ENCODE results near the gene SORBS1.
A peak's percentile ranks its signal among the peaks of the same experiment; 100 is the strongest.
"Not testable (repeated sequence)": the region's sequence is repeated elsewhere in the genome, so short reads cannot be mapped to it uniquely, and the experiment has no call there.

SORBS1 gene

DNA sequence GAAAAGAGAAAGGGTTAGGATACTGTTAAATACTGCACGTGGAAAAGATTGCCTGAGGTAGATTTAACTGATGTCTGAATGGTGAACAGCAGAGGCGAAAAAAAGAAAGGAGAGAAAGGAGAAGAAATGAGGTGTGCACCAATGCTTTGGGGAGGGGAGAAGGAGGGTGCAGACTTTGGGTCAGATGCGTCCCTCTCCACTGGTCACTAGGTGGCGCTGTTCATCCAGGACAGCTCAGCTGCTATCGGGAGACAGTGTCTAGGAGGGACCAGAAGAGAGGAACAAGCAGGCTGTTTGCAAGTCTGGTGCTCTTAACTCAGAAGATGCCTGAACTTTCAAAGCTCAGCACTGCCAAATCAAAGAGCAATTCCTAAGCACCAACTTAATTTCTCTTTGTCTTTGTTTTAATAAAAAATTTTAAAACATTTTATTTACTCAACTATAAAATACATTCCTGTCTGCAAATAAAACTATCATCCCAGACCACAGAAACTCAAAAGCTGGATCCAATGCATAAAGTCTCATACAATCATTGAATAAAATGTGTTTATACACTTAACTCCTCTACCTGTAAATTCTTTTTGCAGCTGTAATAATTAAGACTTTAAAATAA is 186.5 kb downstream of the SORBS1 start:
- DNase-seq: peak; percentile 90

DNA sequence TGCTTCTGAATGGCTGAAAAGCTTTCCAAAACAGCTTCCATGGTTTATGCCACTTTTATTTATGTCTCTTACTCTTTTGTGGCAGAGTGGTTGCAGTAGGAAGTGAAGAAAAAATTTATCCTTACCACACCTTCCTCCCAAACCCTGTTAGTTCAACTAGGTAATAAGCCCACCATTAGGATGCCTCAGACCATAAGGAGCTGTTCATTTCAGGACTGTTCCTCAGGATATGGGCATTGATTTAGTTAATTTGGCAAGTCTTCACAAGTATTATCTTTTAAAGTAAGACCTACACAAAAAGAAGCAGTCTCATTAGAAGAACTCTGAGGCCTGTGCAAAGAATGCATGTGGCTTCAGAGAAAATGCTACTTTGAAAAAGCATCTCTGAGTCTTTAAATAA is 187.5 kb downstream of the SORBS1 start:
- DNase-seq: no peak

- no peak for DNase-seq
Observed at GRCh38 chr10:95364342-95364741, 196.8 kb downstream of the SORBS1 start.

DNA sequence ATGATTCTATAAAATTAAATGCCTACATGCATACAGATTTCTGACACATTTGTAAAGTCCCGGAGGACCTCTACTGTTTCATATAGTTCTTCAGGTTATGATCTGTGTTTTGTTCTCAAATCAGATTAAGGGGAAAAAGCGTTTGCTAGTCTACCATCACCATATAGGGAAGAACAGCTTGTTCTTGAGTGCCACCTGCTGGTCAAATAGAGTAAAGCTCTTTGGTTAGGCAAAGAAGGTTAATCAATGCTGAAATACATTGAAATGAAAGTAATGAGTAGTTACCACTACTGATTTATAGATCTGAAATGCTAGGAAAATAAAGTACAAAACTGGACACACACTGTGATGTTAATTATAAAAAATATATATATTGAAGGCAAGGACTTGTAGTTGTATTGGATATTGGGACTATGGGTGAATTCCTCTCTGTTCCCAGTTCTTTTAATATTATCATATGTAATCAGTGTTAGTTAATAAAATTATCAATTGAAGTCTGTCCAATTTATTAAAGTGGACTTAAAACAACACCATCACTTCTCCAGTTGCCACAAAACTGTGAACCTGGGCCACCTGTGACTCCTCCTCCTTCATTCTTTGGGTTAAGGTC is 197.8 kb downstream of the SORBS1 start:
- DNase-seq: peak; percentile 78

- DNase-seq: no peak
Observed at GRCh38 chr10:95360122-95360714, 201.0 kb downstream of the SORBS1 start.

DNA sequence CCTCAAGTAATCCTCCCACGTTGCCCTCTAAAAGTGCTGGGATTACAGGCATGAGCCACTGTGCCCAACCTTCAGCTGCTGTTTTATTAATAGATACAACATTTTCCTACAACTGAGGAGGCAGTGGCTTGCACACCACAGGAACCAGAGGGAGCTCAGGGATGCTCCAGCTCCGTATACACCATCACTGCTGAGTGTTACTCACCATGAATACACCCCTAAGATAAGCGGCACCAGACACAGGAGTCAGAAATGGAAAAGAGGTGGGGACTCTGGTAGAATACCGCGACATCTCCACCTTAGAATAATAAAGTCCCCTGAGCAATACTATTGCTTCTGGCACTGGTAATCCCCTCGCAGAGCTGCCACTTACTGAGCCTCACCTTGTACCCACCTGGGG is 201.7 kb downstream of the SORBS1 start:
- DNase-seq: no peak

GRCh38 chr10:95356190-95356955 is 204.8 kb downstream of the SORBS1 start:
- DNase-seq: no peak

DNA sequence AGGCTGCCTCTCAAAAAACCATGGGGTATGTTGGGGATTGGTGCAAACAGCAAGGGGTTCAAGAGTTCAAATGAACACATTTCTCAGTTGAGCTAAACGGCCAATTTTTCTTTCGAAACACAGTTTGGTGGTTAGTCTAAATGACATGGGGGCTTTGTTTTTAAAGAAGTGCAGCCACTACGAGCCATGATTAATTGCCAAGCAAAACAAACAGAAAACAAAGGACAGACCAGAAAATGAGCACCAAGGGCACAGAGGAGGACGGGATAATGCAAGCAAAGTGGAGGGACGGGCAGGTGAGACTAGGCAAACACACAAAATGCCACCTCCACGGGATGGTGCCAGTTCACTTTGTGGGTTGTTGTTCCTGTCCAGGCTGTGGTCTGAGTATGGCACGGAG is 205.9 kb downstream of the SORBS1 start:
- DNase-seq: no peak

- DNase-seq: peak; percentile 19
Observed at GRCh38 chr10:95354110-95354509, 207.1 kb downstream of the SORBS1 start.

GRCh38 chr10:95353123-95353522 is 208.0 kb downstream of the SORBS1 start:
- no peak for DNase-seq

DNA sequence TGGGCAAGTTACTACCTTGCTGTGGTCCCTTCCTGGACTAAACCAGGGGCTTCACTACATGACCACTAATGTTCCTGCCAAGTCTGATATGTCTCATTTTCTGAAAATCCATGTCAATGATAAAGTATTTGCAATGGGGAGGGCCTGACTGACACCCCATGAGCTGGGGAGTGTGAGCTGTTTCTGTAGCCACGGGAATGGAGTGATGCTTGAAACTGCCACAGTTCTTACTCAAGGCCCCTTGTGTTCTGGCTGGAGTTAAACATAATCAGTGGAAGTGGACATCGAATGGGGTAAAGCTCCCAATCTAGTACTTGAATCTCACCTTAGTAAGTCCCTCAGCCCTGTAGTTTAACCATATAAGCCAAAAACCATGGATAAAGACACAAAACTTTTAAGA is 208.5 kb downstream of the SORBS1 start:
- DNase-seq: no peak

GRCh38 chr10:95350830-95351228 is 210.3 kb downstream of the SORBS1 start:
- no peak for DNase-seq

DNA sequence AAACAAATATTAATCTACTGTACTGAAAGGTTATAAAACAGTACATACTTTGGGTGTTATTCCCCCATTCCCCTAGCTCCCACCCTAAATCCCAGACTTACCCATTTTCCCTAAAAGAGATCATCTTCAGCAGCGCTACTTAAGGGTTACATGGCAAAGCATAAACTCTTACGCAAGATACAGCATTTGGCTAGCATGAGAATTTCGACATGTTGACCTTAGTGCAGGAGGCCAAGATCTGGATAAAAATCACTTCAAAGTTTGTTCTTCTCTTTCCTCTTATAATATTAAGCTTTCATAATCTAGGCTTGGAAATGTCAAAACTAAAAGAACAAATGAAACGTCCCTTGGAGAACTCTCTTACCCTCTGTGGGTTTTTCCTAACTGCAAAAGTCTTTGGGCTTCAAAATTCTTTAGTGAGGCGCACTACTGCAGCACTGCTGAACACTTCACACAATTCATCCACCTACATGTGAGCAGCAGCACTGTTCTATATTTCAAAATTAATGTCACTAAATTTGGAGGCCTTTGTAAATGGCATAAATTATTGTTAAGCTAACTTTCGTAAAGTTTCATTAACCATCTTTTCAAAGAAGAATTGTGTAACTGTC is 210.8 kb downstream of the SORBS1 start:
- peak; percentile 36 for DNase-seq

- not testable (repeated sequence) for DNase-seq
Observed at GRCh38 chr10:95347402-95347766, 213.8 kb downstream of the SORBS1 start.

DNA sequence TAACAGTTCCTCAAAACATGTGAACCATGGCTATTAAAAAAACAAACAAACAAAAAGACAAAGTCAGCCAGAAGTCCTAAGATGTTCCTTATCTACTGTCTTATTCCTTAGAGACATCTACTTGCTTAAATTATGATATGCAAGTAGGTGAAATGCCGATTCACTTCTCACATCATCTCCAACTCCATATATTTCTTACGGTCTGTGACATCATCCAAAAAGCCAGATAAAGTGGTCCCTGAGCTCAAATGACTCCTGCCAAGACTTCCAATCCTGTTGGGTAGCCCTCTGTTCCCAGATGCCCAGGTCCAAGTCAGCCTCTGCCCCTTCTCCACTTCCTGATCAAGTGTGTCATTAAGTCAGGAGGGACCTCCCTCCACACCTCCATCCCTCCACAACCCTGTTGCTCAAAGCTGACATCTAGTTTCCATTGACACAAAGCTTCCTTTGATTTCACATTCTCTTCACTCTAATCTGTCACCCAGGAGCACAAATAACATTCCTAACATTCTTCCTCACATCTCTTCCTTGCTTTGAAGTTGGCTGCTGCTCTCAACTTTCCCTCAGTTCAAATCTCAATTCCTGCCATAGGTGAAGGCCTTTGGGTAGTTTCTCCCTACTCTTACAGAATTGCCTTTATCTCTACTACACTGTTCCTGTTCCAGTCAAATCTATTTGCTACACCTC is 214.3 kb downstream of the SORBS1 start:
- no peak for DNase-seq

DNA sequence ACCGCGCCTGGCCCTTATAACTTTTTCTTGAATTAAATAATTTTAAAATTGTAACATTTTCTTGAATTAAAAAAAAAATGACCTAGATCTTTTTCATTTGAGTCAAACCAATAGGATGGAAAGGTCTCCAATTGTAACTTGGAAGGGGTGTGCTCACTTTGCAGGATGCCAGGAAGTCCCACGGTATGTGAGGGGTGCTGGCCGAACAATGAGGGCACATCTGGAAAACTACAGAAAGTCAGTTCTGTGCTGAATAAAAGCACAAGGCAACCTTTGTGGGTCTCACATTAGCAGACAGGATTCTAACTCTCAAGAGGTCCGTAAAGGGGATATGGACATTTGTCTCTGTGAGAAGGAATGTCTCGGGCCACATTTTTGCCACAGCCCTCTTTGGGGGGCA is 217.6 kb downstream of the SORBS1 start:
- DNase-seq: no peak

GRCh38 chr10:95341716-95342130 is 219.4 kb downstream of the SORBS1 start:
- DNase-seq: no peak

GRCh38 chr10:95339863-95340262 is 221.3 kb downstream of the SORBS1 start:
- DNase-seq: no peak

DNA sequence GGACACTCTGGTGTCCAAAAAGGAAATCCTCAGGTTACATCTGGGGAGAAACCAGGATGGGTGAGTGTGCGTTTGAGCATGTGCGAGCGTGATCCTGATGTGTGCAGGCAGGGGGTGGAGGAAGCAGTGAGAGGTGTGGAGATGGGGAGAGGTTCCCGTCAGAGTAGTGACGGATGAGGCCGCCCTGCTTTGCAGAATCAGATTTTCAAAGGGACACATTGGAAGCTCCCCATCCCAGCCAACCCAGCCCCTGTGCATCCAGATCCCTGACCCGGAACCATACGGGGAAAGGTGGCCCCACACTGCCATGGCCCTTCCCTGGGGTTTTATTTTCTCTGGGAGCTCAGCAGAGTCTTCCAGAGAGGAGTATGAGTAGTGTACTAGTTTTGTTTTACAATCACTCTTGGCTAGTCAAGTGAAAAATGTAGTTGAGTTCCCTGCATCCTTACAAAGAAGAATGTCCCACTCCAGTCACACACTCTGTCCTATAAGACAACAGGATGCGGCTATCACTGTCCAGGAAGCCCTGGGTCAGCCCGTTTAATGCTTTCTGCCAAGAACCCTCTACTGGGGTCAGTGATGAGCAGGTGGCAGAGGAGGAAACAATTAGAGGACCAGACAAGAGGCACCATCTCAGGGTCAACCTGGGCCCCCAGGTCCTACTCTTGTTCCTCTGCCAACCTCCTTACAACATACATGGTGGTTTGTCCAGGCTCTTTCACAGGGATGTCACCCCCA is 223.6 kb downstream of the SORBS1 start:
- no peak for DNase-seq

GRCh38 chr10:95336702-95337101 is 224.5 kb downstream of the SORBS1 start:
- DNase-seq: no peak

DNA sequence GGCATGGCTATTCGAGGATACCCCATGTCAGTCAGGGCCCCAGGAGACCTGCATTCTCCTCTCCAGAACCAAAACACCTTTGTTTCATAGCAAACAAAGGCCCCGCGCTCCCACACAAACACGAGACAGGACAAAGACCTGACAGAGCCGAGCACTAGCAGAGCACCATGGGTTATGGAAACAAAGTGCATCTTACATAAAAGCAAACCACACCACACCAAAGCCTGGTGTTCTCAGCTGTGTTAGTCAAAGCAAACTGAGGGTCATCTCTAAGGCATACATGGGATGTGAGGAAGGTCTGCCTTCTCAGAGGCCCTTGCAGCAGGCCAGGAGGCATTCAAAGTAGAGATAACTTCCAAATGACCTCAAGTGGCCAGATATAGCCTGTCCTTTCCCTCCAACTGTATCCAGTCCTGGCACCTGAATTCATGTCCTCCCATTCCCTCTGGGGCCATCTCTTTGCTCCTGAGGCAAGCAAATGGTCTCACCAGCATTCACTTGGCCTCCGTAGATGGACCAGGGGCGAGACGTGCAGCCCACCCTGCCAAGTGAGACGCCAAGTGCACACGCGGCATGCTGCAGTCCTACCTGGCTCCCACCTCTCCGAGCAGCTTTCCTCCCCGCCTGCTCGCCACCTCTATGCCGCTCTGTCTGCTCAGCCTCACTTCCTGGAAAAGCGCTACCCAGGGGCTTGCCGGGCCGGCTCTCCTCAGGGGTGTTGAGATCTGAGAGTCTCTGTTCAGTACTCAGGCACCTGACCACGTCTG is 225.1 kb downstream of the SORBS1 start:
- DNase-seq: no peak

GRCh38 chr10:95334805-95335144 is 226.4 kb downstream of the SORBS1 start:
- DNase-seq: no peak
